ENCODE data around the gene RLBP1.

Gene RLBP1

GRCh38 chr15:89231832-89232231, 10.5 kb upstream of the RLBP1 start:
- no peak for FAIRE-seq
- no peak for TF ChIP-seq CTCF (IDR thresholded peaks at IDR 0.05; ENCODE audit: insufficient read depth, missing control alignments)
- no peak for DNase-seq (ENCODE audit: insufficient read length, low spot score)

DNA sequence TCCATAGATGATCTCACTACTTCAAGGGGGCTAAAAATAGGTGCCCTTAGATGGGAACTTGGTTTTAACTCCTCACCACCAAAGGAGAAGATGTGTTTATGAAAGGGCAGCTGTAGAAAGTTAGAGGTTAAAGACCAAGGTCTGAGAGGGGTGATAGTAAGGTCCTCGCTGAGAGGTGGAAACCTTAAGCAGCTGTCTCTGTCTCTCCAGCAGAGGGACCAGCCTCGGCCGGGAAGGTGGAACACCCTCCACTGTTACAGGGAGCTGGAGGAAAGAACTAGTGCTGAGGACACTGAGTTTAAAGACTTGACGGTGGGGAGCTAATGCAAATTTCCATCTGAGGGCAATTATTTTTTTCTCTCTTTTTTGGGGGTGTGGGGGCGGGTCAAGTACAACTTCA, 8.9 kb upstream of the RLBP1 start:
- no peak for DNase-seq (ENCODE audit: insufficient read length, low spot score)
- TF ChIP-seq CTCF (IDR thresholded peaks at IDR 0.05; ENCODE audit: insufficient read depth, missing control alignments), result no peak
- no peak for FAIRE-seq

DNA sequence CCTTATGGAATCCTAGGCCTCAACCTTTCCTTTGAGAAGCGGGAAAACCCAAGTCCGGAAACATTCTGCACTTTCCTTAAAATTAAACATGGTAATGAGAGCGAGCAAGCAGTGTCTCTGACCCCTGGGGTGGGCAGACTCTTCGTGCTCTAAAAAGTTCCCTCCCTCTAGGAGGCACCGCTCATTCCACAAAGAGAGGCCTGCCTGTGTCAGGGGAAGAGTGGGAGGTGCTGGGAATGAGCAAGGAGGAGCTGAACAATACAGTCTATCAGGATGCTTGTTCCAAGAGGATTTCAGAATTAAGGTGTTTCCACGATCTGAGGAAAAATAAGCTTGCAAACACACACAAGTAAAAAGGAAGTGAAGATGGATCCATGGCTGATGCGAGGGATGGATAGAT, 6.0 kb upstream of the RLBP1 start:
- FAIRE-seq, result no peak
- DNase-seq (ENCODE audit: insufficient read length, low spot score), result no peak
- TF ChIP-seq CTCF (IDR thresholded peaks at IDR 0.05; ENCODE audit: insufficient read depth, missing control alignments), result no peak

DNA sequence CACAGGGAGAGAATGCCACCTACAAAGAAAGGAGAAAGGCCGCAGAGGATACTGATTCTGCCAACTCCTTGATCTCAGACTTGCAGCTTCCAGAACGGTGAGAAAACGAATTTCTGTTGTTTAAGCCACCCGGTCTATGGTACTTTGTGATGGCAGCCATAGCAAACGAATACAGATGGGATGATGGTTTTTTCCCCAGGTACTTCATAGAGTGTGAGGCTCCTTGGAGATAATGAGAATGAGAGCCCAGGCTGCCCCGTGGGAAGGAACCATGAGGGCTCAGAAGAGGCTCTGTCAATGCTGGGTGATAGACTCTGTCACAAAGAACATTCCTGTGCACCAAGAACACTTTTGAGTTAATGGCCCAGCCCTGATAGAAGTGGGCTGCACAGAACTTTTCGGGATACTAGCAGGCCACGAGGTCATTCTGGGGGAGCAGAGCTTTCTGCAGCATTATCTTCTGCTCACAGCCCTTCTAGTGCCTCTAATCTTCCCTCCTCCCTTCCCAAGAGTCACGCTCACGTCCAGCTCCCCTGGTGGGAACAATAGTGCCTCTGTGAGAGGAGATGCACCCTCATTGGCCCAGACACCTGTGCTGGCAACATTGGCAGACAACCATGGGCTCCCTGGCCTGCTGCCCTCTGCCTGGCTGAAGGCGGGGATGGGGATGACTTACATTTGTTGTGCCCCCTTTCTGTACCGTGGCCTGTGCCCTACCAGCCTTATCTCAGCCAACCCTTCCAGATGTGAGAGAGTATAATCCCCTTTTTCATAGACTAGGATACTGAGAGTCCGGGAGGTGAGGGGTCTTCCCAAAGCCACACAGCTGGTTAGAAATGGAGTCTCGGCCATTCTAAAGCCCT, 5.2 kb upstream of the RLBP1 start:
- DNase-seq (ENCODE audit: insufficient read length, low spot score) (no peak), FAIRE-seq (no peak)
- no peak for TF ChIP-seq CTCF (IDR thresholded peaks at IDR 0.05; ENCODE audit: insufficient read depth, missing control alignments)

DNA sequence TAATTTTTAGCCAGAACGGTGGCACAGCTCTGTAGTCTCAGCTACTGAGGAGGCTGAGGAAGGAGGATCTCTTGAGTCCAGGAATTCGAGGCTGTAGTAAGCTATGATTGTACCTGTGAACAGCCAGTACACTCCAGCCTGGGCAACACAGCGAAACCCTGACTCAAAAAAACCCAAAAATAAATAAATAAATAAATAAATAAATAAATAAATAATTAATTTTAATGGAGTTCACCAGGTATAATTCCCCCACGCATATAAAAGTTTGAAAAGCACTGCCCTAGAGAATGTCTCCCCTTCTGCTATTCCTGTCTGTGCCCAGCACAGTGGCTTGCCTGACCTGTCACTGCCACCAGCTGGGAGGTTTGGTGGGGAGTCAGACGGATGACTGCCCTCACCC, 4.2 kb upstream of the RLBP1 start:
- FAIRE-seq, result no peak
- DNase-seq (ENCODE audit: insufficient read length, low spot score), result no peak
- TF ChIP-seq CTCF (IDR thresholded peaks at IDR 0.05; ENCODE audit: insufficient read depth, missing control alignments), result no peak

DNA sequence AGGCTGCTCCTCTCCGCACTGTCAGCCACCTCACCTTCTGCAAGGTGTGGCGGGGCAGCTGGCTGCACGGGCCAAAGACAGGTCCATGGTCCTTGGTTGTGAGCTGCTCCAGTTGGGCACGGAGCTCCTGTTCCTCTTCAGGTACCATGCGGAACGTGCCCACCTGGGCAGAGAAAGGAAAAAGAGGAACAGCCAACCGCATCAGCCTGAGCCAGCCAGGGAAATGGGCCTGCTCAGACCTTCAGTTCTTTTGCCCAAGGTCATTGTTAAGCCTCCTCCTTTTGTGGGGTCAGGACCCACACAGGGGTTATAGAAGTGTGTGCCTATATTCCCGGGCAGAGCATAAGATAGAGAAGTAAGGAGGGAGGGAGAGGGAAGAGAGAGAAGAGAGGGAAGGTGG, 2.8 kb downstream of the RLBP1 start:
- FAIRE-seq (no peak), DNase-seq (ENCODE audit: insufficient read length, low spot score) (no peak)
- TF ChIP-seq CTCF (IDR thresholded peaks at IDR 0.05; ENCODE audit: insufficient read depth, missing control alignments), result no peak

GRCh38 chr15:89217686-89218376, 3.5 kb downstream of the RLBP1 start:
- FAIRE-seq (no peak), DNase-seq (ENCODE audit: insufficient read length, low spot score) (no peak)
- TF ChIP-seq CTCF (IDR thresholded peaks at IDR 0.05; ENCODE audit: insufficient read depth, missing control alignments), result no peak
